ENCODE measurements around the gene MAN1A1. TPM values are rescaled to one million over a fixed set of nuclear protein-coding genes. Genes with fewer than 3 reads are reported as not detected.

MAN1A1 gene
- total RNA-seq, 1 experiment from 2014 or later: 0.06 TPM

DNA sequence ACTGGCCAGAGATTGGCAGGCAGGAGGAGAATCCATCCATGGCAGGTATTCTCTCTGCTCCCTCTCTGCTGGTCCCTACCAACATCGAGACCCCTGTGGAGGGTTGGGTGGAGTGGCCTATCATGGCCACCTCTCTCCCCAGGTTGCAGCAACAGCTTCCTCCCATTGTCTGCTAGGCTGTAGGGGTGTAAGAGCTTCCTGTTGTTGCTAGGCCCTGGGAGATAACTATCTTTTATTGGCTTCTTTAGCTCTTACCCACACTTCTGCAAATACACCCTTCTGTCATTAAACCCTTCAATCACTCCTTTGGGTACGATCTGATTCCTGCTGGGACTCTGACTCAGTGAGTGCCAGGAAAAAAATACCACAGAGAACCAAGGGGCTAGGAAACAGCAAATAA, 204.4 kb downstream of the MAN1A1 start:
- ChIA-PET POLR2A (ENCODE audit: low non-redundant PET) (no interaction called here), CTCF (no interaction called here)

GRCh38 chr6:119142637-119143036, 206.9 kb downstream of the MAN1A1 start:
- ChIA-PET CTCF (no interaction called here), POLR2A (ENCODE audit: low non-redundant PET) (no interaction called here)
- Histone ChIP-seq H3K4me3 (ENCODE audit: low read depth, low read length, poor library complexity, severe bottlenecking) (no peak overlapping the region), H3K4me1 (ENCODE audit: insufficient read depth, low read length, poor library complexity, severe bottlenecking) (no peaks in the 10 kb centered on the region), H3K27me3 (replicated peaks; ENCODE audit: insufficient read depth, low read depth, low read length, poor library complexity) (no peaks in the 10 kb centered on the region), H3K36me3 (ENCODE audit: insufficient read depth, low read length, poor library complexity, severe bottlenecking) (no peaks in the 10 kb centered on the region), H3K9me3 (ENCODE audit: low read depth, low read length, poor library complexity, severe bottlenecking) (no peaks in the 10 kb centered on the region), H3K27ac (ENCODE audit: low read depth, low read length, poor library complexity, severe bottlenecking) (no peak overlapping the region)
- intact Hi-C loops (cut with micrococcal nuclease; ENCODE audit: unreplicated experiment): loop anchor here (10.0 kb wide), 1 partner anchor 932 kb away; no protein-coding TSS in a partner anchor
- no TSS peak for BruUV-seq (replicated peaks)
- no peak for DNase-seq (ENCODE audit: low spot score)
- no peak for TF ChIP-seq EZH2 (IDR thresholded peaks at IDR 0.05; ENCODE audit: borderline replicate concordance, low read depth, low read length, poor library complexity, severe bottlenecking)
- no peak for TF ChIP-seq CTCF (conservative IDR thresholded peaks at IDR 0.05; ENCODE audit: low read depth, low read length)

More for the DNA sequence above, 204.4 kb downstream of the MAN1A1 start:
- no peak for TF ChIP-seq EZH2 (IDR thresholded peaks at IDR 0.05; ENCODE audit: borderline replicate concordance, low read depth, low read length, poor library complexity, severe bottlenecking)
- no peak for TF ChIP-seq CTCF (conservative IDR thresholded peaks at IDR 0.05; ENCODE audit: low read depth, low read length)
- Histone ChIP-seq H3K4me3 (ENCODE audit: low read depth, low read length, poor library complexity, severe bottlenecking) (no peak overlapping the region), H3K27ac (ENCODE audit: low read depth, low read length, poor library complexity, severe bottlenecking) (no peak overlapping the region), H3K9me3 (ENCODE audit: low read depth, low read length, poor library complexity, severe bottlenecking) (no peaks in the 10 kb centered on the region), H3K36me3 (ENCODE audit: insufficient read depth, low read length, poor library complexity, severe bottlenecking) (no peaks in the 10 kb centered on the region), H3K4me1 (ENCODE audit: insufficient read depth, low read length, poor library complexity, severe bottlenecking) (no peaks in the 10 kb centered on the region), H3K27me3 (replicated peaks; ENCODE audit: insufficient read depth, low read depth, low read length, poor library complexity) (no peaks in the 10 kb centered on the region)
- peak; percentile 23 for DNase-seq (ENCODE audit: low spot score)
- no TSS peak for BruUV-seq (replicated peaks)
- intact Hi-C loops (cut with micrococcal nuclease; ENCODE audit: unreplicated experiment): loop anchor here (5.0 to 10.0 kb wide), 5 partner anchors 202 to 1232 kb away; partner anchors contain the start of gene MAN1A1

DNA sequence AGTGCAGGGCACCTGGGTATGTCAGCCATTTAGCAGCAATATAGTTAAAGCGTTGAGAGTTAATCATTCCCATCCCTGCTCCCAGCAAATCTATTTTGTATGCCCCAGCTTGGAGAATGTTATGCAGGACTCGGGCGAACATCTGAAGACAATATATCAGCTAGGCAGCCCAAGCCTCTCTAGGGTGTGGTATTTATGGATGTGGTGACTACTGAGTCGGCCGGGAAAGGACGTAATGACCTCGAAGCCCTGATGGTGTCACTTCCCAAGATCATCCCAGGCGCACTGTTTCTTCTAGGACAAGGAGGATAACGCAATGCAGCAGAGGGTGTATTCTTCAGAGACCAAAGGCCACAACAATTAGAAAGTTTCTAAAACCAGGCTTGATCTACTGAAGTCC, 207.5 kb downstream of the MAN1A1 start:
- CTCF ChIA-PET: no interaction called here
- Histone ChIP-seq H3K9me3 (ENCODE audit: low read depth, low read length, poor library complexity, severe bottlenecking) (no peaks in the 10 kb centered on the region), H3K4me1 (ENCODE audit: insufficient read depth, low read length, poor library complexity, severe bottlenecking) (no peaks in the 10 kb centered on the region), H3K4me3 (ENCODE audit: low read depth, low read length, poor library complexity, severe bottlenecking) (no peak overlapping the region), H3K27ac (ENCODE audit: low read depth, low read length, poor library complexity, severe bottlenecking) (no peak overlapping the region), H3K36me3 (ENCODE audit: insufficient read depth, low read length, poor library complexity, severe bottlenecking) (no peaks in the 10 kb centered on the region), H3K27me3 (replicated peaks; ENCODE audit: insufficient read depth, low read depth, low read length, poor library complexity) (no peaks in the 10 kb centered on the region)
- POLR2A ChIA-PET (ENCODE audit: low non-redundant PET): no interaction called here
- no peak for TF ChIP-seq EZH2 (IDR thresholded peaks at IDR 0.05; ENCODE audit: borderline replicate concordance, low read depth, low read length, poor library complexity, severe bottlenecking)
- no peak for TF ChIP-seq CTCF (conservative IDR thresholded peaks at IDR 0.05; ENCODE audit: low read depth, low read length)
- intact Hi-C loops (cut with micrococcal nuclease; ENCODE audit: unreplicated experiment): loop anchor here (10.0 kb wide), 1 partner anchor 933 kb away; no protein-coding TSS in a partner anchor
- DNase-seq (ENCODE audit: low spot score): no peak
- no TSS peak for BruUV-seq (replicated peaks)

Measured in A673 (cell line).